ENCODE results near the gene CAMTA1.

GRCh38 chr1:6963912-6964307 lies 178.7 kb downstream of the CAMTA1 start:
- no peak for TF ChIP-seq CTCF (conservative IDR thresholded peaks at IDR 0.05; ENCODE audit: low read length)
- no peak for TF ChIP-seq EZH2phosphoT487 (IDR thresholded peaks at IDR 0.05; ENCODE audit: borderline replicate concordance, low read depth, low read length)
